ENCODE results near the gene ZNF536. TPM values are rescaled to one million over a fixed set of nuclear protein-coding genes. Genes with fewer than 3 reads are reported as not detected.

The ZNF536 gene
- polyA plus RNA-seq, 1 donor (not counting 4 experiments of a cell fraction or from before 2014, with no cell fraction given): not detected

- Histone ChIP-seq H3K9me3 (ENCODE audit: control insufficient read depth, low read depth, low read length) (no peaks in the 10 kb centered on the region), H3K79me2 (ENCODE audit: control insufficient read depth, insufficient read depth, low read length) (no peaks in the 10 kb centered on the region), H3K9ac (ENCODE audit: control insufficient read depth, extremely low read depth, insufficient read depth, low read length) (no peak overlapping the region), H3K4me1 (ENCODE audit: control insufficient read depth, extremely low read depth, insufficient read depth, low read length) (no peaks in the 10 kb centered on the region), H3K9me1 (ENCODE audit: control insufficient read depth, extremely low read depth, insufficient read depth, low read length) (no peaks in the 10 kb centered on the region), H3K4me2 (ENCODE audit: control insufficient read depth, extremely low read depth, insufficient read depth, low read depth, low read length) (no peak overlapping the region), H3K36me3 (ENCODE audit: control insufficient read depth in 2 of 2, extremely low read depth in 1 of 2, insufficient read depth in 2 of 2, low read length in 2 of 2) (no peaks in the 10 kb centered on the region), H3K4me3 (ENCODE audit: control insufficient read depth in 2 of 3, extremely low read depth in 1 of 3, insufficient read depth in 2 of 3, low read depth in 1 of 3, low read length in 3 of 3) (no peak overlapping the region), H3K27ac (ENCODE audit: control insufficient read depth, insufficient read depth, low read length) (no peak overlapping the region), H2AFZ (ENCODE audit: control insufficient read depth, low read length) (no peak overlapping the region), H4K20me1 (ENCODE audit: control insufficient read depth, extremely low read depth, insufficient read depth, low read length) (no peaks in the 10 kb centered on the region), H3K27me3 (ENCODE audit: control insufficient read depth, extremely low read depth, insufficient read depth, low read length) (no peaks in the 10 kb centered on the region)
- FAIRE-seq (no peak), DNase-seq (ENCODE audit: low read depth, low spot score) (no peak)
- TF ChIP-seq EZH2 (IDR thresholded peaks at IDR 0.05; ENCODE audit: low read length) (no peak), CTCF (optimal IDR thresholded peaks at IDR 0.05 in 1 of 3, IDR thresholded peaks at IDR 0.05 in 1 of 3, conservative IDR thresholded peaks at IDR 0.05 in 1 of 3; ENCODE audit: extremely low read depth in 1 of 3, insufficient read depth in 2 of 3, low read length in 3 of 3) (no peak)
- dilution Hi-C loops (cut with MboI; ENCODE audit: extremely low pct_ligation_motif_present, low sequenced_read_pairs): no loop called here
These were observed 16.6 kb upstream of the ZNF536 start for GRCh38 chr19:30355586-30355985.

GRCh38 chr19:30356951-30357579 is 15.1 kb upstream of the ZNF536 start:
- Histone ChIP-seq H3K9ac (ENCODE audit: control insufficient read depth, extremely low read depth, insufficient read depth, low read length) (no peak overlapping the region), H3K27me3 (ENCODE audit: control insufficient read depth, extremely low read depth, insufficient read depth, low read length) (no peaks in the 10 kb centered on the region), H3K4me1 (ENCODE audit: control insufficient read depth, extremely low read depth, insufficient read depth, low read length) (no peaks in the 10 kb centered on the region), H3K4me2 (ENCODE audit: control insufficient read depth, extremely low read depth, insufficient read depth, low read depth, low read length) (no peak overlapping the region), H3K79me2 (ENCODE audit: control insufficient read depth, insufficient read depth, low read length) (no peaks in the 10 kb centered on the region), H3K36me3 (ENCODE audit: control insufficient read depth in 2 of 2, extremely low read depth in 1 of 2, insufficient read depth in 2 of 2, low read length in 2 of 2) (no peaks in the 10 kb centered on the region), H3K9me1 (ENCODE audit: control insufficient read depth, extremely low read depth, insufficient read depth, low read length) (no peaks in the 10 kb centered on the region), H4K20me1 (ENCODE audit: control insufficient read depth, extremely low read depth, insufficient read depth, low read length) (no peaks in the 10 kb centered on the region), H3K4me3 (ENCODE audit: control insufficient read depth in 2 of 3, extremely low read depth in 1 of 3, insufficient read depth in 2 of 3, low read depth in 1 of 3, low read length in 3 of 3) (no peak overlapping the region), H3K9me3 (ENCODE audit: control insufficient read depth, low read depth, low read length) (no peaks in the 10 kb centered on the region), H3K27ac (ENCODE audit: control insufficient read depth, insufficient read depth, low read length) (no peak overlapping the region), H2AFZ (ENCODE audit: control insufficient read depth, low read length) (no peak overlapping the region)
- FAIRE-seq: no peak
- TF ChIP-seq EZH2 (IDR thresholded peaks at IDR 0.05; ENCODE audit: low read length) (no peak), CTCF (optimal IDR thresholded peaks at IDR 0.05 in 1 of 3, IDR thresholded peaks at IDR 0.05 in 1 of 3, conservative IDR thresholded peaks at IDR 0.05 in 1 of 3; ENCODE audit: extremely low read depth in 1 of 3, insufficient read depth in 2 of 3, low read length in 3 of 3) (no peak)
- dilution Hi-C loops (cut with MboI; ENCODE audit: extremely low pct_ligation_motif_present, low sequenced_read_pairs): no loop called here
- DNase-seq (ENCODE audit: low read depth, low spot score): no peak

Data from keratinocyte (primary cell).